HepG2 (cell line): Measurements from ENCODE around the gene CA14. TPM values are rescaled to one million over a fixed set of nuclear protein-coding genes. Genes with fewer than 3 reads are reported as not detected.

Experiments used
- ATRX ChIP-seq: sonication (generic); formaldehyde crosslinking; IDR thresholded peaks from 2 replicates; pipeline ENCODE4 v1.4.0; 2020; ENCODE audit warnings: missing genetic modification reagents, borderline replicate concordance
- BATF2 ChIP-seq: sonication (generic); formaldehyde crosslinking; IDR thresholded peaks from 2 replicates; pipeline ENCODE4 v1.8.0; 2022; ENCODE audit warnings: mild to moderate bottlenecking, missing genetic modification reagents, moderate library complexity
- NKX3-1 ChIP-seq: sonication (generic); formaldehyde crosslinking; IDR thresholded peaks from 2 replicates; pipeline ENCODE4 v1.5.0; 2020; ENCODE audit warnings: missing genetic modification reagents
- POLR2G ChIP-seq: fragments of 200-400 bp; formaldehyde crosslinking; IDR thresholded peaks from 2 replicates; pipeline ENCODE4 v1.6.1; 2018; ENCODE audit warnings: mild to moderate bottlenecking, low read depth, low read length, moderate library complexity
- RFX3 ChIP-seq: IDR thresholded peaks from 2 replicates; pipeline ENCODE4 v1.6.1; 2016; ENCODE audit warnings: missing biosample characterization, missing genetic modification reagents
- SIN3A ChIP-seq: IDR thresholded peaks from 2 replicates; pipeline ENCODE4 v1.6.1; 2011; ENCODE audit warnings: low read depth, mild to moderate bottlenecking, control low read depth, low read length, borderline replicate concordance
- SOX13 ChIP-seq, 3 experiments: fragments of 450-650 bp in 1 of 3; sonication (generic) in 1 of 3; formaldehyde crosslinking in 1 of 3; IDR thresholded peaks in 2 of 3; conservative IDR thresholded peaks in 1 of 3; 2 replicates each; pipeline versions ENCODE4 v1.5.0 to v1.6.1; 2016 to 2020; ENCODE audit warnings: antibody characterized with exemption in 1 of 3, mild to moderate bottlenecking in 1 of 3, missing compliant biosample characterization in 1 of 3, missing genetic modification reagents in 1 of 3, moderate library complexity in 1 of 3
- ZBTB38 ChIP-seq: sonication (generic); formaldehyde crosslinking; IDR thresholded peaks from 2 replicates; pipeline ENCODE4 v1.5.1; 2020; ENCODE audit warnings: mild to moderate bottlenecking, missing genetic modification reagents
- ZNF235 ChIP-seq: sonication (generic); formaldehyde crosslinking; IDR thresholded peaks from 2 replicates; pipeline ENCODE4 v1.8.1; 2023; ENCODE audit warnings: mild to moderate bottlenecking, missing genetic modification reagents, borderline replicate concordance
- ZNF407 ChIP-seq: sonication (generic); formaldehyde crosslinking; IDR thresholded peaks from one replicate; pipeline ENCODE4 v1.5.1; 2020; ENCODE audit warnings: mild to moderate bottlenecking, missing genetic modification reagents; ENCODE audit errors: not compliant biosample characterization
- ZNF510 ChIP-seq: sonication (generic); formaldehyde crosslinking; IDR thresholded peaks from 2 replicates; pipeline ENCODE4 v1.4.0; 2020; ENCODE audit warnings: low read depth, mild to moderate bottlenecking, missing genetic modification reagents
- ZNF598 ChIP-seq: sonication (generic); formaldehyde crosslinking; IDR thresholded peaks from 2 replicates; pipeline ENCODE4 v1.5.1; 2020; ENCODE audit warnings: mild to moderate bottlenecking, missing genetic modification reagents, borderline replicate concordance
- ZNF788 ChIP-seq: sonication (generic); formaldehyde crosslinking; IDR thresholded peaks from 2 replicates; pipeline ENCODE4 v1.5.0; 2020; ENCODE audit warnings: mild to moderate bottlenecking, missing genetic modification reagents, borderline replicate concordance
- polyA plus RNA-seq, 8 experiments: library from polyadenylated mRNA; depleted of rRNA in 3 of 8; stranded (reverse) in 7 of 8; unstranded in 1 of 8; fragments of >200 nt; fragmentation: Illumina TruSeq in 4 of 8; extraction: Trizol in 4 of 8; gene quantifications; 2 replicates each; pipeline versions ENCODE4 v1.2.1 to v1.2.3, GENCODE V29; 2011 to 2016; ENCODE audit warnings: low read depth in 4 of 8, missing spikeins in 1 of 8, mixed read lengths in 1 of 8; ENCODE audit not compliant: insufficient read depth in 1 of 8
- total RNA-seq, 5 experiments: library from RNA; depleted of rRNA; stranded (reverse); fragments of >200 nt; fragmentation: Illumina TruSeq; extraction: Trizol; gene quantifications; 2 replicates each; pipeline ENCODE4 v1.2.3, GENCODE V29; 2016; ENCODE audit warnings: low read depth in 1 of 5
- TF ChIP-seq, protein P1 (sequence below): sonication (generic); formaldehyde crosslinking; IDR thresholded peaks from 2 replicates; pipeline ENCODE4 v1.4.0; 2020; ENCODE audit warnings: missing genetic modification reagents, borderline replicate concordance
- TF ChIP-seq, protein P2 (sequence below): sonication (generic); formaldehyde crosslinking; conservative IDR thresholded peaks from 2 replicates; pipeline ENCODE4 v1.4.0; 2020; ENCODE audit warnings: missing genetic modification reagents

The CA14 gene
- total and polyA plus RNA-seq, 2 of the 13 experiments (the other 11 are each of a cell fraction or from before 2014, with no cell fraction given), result 2.4 to 8.5 TPM

- TF ChIP-seq ZNF407 (CRISPR knock-in tag) (no peak), SOX13 (IDR thresholded peaks at IDR 0.05) (peak; percentile 40; the same call in 1 of the 2 replicates), SOX13 (CRISPR knock-in tag; conservative IDR thresholded peaks at IDR 0.05 in 1 of 2, IDR thresholded peaks at IDR 0.05 in 1 of 2) (peak in 1 of 2 experiments; percentile 36; a peak in 1 of 4 replicates), ZBTB38 (peak; percentile 68; the same call in 1 of the 2 replicates), RFX3 (no peak), BATF2 (CRISPR knock-in tag) (peak; percentile 90), NKX3-1 (peak; percentile 47; the same call in 1 of the 2 replicates), POLR2G (peak; percentile 78), ZNF235 (CRISPR knock-in tag) (no peak), SIN3A (peak; percentile 48; the same call in 1 of the 2 replicates), ZNF510 (CRISPR knock-in tag) (peak; percentile 86), ATRX (CRISPR knock-in tag) (no peak), ZNF598 (CRISPR knock-in tag) (0 out of 2 replicates have a peak, but pooled peaks have one; percentile 53), ZNF788 (peak; percentile 63; the same call in 1 of the 2 replicates)
- TF ChIP-seq, protein P1, sequence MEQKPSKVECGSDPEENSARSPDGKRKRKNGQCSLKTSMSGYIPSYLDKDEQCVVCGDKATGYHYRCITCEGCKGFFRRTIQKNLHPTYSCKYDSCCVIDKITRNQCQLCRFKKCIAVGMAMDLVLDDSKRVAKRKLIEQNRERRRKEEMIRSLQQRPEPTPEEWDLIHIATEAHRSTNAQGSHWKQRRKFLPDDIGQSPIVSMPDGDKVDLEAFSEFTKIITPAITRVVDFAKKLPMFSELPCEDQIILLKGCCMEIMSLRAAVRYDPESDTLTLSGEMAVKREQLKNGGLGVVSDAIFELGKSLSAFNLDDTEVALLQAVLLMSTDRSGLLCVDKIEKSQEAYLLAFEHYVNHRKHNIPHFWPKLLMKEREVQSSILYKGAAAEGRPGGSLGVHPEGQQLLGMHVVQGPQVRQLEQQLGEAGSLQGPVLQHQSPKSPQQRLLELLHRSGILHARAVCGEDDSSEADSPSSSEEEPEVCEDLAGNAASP (CRISPR knock-in tag), result no peak
- TF ChIP-seq, protein P2, sequence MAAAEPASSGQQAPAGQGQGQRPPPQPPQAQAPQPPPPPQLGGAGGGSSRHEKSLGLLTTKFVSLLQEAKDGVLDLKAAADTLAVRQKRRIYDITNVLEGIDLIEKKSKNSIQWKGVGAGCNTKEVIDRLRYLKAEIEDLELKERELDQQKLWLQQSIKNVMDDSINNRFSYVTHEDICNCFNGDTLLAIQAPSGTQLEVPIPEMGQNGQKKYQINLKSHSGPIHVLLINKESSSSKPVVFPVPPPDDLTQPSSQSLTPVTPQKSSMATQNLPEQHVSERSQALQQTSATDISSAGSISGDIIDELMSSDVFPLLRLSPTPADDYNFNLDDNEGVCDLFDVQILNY (CRISPR knock-in tag), result peak; percentile 76
Observed at GRCh38 chr1:150235852-150236613, 21.5 kb upstream of the CA14 start, which contains the start of gene ANP32E (continued).
